Stimulated activated CD8-positive, alpha-beta memory T cell treated with anti-CD3 and anti-CD28 coated beads, Interleukin-7, amount 100 ng/mL, for 24 hours (primary cell): ENCODE measurements around the gene CCM2.

Experiments used
- DNase-seq: peaks from one replicate; pipeline ENCODE4 v3.0.0-alpha.2; 2020; ENCODE audit warnings: low read depth

The CCM2 gene

DNA sequence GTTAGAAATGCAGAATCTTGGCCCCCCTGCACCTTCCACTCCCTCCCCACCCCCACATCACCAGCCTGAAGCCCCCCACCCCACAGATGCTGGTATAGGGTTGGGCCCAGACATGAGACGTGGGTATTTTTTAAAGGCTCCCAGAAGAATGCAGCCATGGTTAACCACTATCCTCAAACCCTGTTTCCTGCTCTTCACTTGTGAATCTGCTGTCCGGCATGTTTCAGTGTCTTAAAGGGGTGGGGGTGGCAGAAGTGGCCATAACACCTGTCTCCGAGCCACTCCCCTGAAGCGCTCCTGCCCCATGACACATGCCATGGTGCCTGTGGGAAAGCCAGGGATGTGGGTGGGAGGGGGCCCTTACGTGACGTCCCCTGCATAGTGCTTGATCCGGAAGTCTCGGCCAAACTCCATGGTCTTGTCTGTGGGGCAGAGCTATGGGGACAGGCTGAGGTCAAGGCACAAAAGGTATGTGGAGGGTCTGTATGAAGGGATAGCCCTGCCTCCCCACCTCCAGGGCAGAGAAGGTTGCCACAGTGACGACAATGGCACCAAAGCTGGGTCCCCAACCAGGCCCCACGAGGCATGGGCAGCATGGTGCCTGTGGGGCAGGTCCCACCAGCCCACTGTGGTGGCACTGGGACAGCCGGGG, 30.8 kb upstream of the CCM2 start:
- no peak for DNase-seq

DNA sequence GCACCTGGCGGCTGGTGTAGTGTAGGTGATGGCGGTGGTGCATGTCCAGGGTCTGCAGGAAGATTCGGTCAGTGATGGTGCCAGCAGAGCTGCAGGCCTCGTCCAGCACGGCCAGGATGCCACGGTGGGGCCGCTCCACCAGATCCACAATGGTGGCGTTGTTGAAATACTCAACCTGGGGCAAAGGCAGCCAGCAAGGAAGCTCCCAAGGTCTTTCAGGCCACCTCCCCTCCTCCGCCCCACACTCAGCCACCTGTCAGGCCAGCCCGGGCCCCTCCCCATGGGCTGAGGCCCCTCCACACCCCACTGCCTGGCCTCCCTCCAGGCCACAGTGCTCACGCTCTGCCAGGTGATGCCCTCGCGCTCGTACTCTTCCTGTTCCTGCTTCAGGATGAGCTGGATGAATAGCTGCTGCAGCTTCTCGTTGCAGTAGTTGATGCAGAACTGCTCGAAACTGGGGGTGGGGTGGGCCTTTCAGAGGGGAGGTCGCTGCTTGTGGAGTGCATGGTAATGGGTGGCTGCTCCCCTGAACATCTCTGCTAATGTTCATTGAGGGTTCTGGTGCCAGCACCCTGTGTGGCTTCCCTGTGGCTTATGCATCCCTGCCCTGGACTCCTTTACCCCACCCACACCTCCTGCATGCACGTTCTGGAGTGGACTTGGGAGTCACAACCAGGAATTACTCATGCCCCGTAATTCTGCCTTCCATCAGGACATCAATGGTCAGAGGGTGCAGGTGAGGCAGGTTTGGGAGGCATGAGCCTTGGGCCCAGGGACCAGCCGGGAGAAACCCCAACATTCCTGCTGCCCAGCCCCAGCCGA, 30.1 kb upstream of the CCM2 start:
- no peak for DNase-seq

DNA sequence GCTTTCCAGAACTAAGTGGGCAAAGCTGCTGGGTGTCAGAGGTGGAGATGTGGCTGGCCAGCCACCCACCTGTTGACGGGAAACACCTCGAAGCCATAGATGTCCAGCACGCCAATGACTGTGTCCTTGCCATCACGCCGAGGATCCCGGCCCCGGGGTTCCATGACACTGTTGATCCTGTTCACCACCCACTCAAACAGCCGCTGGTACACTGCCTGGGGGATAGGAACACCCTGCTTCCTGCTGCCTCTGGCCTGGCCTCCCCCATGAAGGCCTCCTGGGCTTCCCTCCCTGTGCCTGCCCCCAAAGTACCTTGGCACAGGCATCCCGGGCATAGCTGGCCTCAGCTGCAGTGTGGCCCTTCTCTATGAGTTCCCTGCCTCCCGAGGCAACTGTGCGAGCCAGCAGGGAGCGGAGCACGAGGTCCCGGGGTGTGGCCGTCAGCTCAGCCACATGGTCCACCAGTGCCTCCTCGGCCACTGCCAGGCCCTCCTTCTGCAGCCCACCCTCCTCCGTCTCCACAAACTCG, 29.4 kb upstream of the CCM2 start:
- no peak for DNase-seq

DNA sequence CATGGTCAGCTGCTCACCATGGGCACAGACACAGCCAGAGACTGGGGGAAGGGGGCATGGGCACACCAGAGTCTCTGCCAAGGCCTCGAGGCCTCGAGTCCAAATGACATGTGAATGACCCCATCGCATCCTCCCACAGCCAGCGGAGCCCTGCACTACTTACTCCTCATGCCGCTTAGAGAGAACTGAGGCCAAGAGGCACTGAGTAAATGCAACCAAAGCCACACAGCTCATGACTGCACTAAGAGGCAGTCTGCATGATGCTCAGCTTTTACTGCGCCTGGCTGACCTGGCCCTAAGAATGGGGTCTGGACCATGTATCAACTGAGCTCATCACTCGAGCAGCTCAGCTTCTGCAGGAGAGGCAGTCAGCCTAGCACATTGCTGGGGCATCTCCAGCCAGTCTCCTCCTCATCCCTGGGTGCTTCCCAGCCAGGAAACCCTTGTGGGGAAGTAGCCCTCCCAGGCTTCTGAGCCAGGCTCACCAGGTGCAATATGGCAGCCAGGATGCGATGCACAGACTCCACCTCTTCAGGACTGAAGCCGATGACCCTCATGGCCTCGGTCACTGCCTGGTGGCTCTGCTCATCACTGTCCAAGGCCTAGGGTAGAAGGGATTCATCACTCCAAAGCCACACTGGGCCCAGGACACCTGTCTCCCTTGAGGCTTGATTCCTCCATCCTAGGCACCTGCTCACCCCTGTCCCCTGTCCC, 28.7 kb upstream of the CCM2 start:
- no peak for DNase-seq

DNA sequence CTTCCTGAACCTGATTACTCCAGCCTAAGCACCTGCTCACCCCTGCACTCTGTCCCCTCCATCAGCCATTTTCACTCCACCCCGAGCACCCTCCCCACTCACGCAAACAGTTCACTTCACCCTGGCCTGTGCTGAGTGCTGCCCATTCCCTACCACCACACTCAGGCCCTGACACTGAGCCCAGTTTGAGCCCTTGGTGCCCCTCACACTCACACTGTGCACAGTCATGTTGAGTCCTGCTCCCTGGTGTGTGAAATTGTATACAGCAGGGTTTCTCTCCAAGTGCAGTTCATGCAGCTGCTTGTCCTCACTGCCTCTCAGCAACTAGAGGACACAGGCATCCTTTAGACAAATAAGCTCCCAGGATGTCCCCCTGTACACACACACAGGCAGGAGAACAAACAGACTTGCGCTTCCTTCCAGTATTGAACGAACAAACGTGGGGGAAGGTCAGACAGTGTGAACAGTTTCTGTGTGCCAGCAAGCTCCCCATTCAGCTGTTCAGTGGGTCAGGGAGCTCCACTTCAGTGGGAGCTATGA, 28.0 kb upstream of the CCM2 start:
- no peak for DNase-seq

DNA sequence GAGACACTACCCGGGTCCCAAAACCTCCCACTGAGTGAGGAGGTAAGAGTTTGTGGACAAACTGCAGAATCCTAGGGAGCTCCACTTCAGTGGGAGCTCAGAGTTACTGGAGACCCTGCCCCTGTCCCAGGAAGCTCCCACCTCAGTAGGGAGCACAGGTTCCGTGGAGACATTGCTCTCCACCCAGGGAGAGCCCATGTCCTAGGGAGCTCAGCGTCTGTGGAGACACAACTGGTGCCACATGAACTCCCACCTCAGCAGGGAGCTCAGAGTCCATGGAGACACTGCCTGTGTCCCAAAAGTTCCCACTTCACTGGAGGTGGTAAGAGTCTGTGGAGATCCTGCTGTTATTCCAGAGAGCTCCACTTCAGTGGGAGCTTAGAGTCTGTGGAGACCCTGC, 27.4 kb upstream of the CCM2 start:
- DNase-seq, result no peak

DNA sequence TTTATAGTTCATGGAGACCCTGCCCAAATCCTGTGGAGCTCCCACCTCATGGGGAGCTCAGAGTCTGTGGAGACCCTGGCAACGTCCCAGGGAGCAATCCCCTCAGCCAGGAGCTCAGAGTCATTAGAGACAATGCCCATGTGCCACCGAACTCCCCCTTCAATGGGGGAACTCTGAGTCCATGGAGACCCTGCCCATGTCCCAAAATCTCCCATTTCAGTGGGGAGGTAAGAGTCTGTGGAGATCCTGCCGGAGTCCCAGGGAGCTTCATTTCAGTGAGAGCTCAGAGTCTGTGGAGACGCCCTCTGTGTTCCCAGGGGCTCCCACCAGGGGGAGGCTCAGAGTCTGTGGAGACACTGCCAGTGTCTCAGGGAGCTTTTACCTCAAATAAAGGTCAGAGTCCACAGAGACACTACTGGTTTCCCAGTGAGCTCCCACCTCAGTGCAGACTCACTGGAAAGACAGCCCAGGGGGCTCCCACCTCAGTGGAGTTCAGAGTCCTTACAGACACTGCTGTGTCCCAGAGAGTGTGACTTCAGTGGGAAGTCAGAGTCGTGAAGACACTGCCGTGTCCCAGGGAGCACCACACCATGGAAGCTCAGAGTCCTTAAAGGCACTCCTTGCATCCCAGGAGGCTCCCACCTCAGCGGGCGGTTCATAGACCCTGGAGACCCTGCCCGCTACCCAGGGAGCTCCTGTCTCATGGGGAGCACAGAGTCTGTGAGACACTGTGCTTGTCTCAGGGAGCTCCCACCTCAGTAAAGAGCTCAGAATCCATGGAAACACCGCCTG, 26.2 kb upstream of the CCM2 start:
- no peak for DNase-seq

DNA sequence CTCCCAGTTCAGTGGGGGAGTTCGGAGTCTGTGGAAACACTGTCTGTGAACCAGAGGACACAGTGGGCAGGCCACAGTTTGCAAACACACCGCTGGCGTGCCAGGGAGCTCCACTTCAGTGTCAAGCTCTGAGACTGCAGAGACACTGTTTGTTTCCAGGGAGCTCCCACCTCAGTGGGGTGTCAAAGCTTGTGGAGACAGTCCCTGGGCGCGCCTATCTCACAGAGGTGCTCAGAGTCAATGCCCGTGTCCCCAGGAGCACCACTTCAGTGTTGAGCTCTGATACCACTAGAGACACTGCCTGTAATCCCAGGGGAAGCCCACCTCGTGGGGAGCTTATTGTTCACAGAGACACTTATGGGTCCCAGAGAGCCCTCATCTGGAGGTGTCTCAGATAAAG, 25.5 kb upstream of the CCM2 start:
- no peak for DNase-seq

DNA sequence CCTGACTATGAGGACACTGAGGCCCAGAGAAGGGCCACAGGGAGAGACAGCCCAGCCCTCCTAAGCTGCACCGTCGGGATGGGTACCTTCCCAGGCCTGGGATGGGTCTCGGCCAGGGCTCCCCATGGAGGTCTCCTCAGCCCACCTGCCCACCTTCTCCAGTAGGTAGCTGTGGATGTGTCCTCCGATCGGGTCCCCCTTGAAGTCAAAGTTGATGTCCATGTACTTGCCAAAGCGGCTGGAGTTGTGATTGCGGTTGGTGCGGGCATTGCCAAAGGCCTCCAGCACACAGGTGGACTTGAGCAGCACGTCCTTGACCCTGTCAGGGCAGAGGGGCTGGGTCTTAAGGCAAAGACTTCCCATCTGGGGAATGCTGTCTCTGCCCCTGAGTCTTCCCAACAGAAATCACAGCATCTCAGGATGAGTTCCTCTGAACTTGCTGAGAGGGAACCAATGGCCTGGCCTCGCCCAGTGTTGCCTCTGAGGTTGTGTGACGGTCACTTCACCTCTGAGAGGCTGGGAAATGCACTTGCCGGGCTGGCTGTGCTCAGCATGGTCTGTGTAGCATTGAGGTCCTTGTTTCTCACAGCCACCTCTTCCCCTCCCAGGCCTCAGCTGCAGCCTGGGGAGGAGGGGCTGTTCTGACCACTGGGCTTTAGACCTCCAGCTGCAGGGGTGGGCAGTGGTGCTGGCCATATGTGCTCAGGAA, 24.5 kb upstream of the CCM2 start:
- DNase-seq, result no peak

DNA sequence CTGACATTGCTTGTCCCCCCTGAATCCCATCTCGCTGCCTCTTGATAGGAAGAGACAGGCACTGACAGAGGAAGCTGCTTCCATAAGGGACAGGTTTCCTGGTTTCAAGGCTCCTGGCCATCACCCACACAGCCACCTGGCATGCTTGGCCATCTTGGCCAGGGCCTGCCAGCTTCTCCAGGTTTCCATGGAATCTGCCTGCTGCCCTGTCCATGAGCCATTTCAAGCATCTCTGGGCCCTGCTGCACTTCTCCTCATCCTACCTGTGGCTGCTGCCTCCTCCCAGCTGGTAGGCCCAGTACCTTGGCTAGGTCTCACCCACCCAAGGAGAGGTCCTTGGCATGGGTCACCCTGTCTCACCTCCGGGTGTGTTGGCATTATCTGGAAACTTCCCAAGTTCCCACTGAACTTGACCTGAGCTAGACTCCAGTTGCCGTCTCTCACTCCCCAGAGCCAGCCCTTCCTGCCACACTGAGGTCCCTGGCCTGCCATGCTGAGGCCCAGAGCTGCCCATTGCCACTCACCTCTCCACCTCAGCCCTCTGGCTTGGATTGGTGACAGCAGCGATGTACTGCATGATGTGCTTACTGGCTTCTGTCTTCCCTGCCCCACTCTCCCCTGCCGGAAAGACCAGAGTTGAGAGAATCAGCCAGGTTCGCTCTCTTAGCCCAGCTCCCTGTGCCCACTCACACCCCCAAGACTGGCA, 23.8 kb upstream of the CCM2 start:
- DNase-seq, result no peak

DNA sequence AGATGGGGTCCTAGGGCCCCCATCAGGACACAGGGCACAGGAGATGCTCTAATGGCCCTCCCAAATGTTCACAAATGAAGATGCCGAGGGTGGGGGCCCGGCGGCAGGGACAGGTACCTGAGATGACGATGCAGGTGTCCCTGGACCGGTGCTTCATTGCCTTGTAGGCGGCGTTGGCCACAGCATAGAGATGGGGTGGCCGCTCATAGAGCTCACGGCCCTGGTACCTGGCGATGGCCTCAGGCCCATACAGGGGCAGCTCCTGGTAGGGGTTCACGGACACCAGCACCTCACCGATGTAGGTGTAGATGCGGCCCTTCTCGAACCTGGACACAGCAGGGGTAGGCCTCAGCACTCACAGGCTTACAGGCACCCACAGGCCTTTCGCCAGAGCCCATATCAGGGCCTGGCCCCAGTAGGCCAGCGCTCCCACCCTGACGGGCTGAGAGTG, 23.2 kb upstream of the CCM2 start:
- DNase-seq, result no peak

DNA sequence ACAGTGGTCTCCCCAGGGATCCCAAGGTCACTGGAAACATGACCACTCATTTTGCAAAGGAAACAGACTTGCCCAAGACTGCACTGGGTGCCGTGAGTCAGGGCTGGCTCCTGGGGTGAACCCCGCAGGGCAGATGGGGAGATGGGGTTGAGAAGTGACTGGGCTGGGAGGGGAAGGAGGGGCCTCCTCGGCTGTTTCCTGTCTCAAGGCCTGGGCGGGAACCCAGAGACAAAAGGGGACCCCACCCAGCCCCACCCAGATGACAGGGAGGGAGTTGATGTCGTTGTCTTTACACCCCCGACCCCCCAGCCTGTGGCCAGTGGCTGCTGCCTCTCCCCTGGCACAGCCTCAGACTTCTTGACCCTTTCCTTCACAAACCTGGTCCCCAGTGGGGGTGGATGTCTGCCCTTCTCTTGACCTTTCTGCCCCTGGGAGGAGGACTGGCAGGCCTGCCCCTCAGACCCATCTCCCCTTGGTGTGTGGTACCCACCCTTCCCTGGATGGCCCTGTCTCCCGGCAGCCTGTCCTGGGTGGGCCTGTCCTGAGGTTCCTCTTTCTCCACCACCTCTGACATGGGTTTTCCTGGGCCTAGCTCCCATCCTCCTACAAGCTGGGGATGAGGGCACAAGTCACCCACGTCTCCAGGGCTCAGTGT, 22.6 kb upstream of the CCM2 start:
- peak; percentile 62 for DNase-seq

DNA sequence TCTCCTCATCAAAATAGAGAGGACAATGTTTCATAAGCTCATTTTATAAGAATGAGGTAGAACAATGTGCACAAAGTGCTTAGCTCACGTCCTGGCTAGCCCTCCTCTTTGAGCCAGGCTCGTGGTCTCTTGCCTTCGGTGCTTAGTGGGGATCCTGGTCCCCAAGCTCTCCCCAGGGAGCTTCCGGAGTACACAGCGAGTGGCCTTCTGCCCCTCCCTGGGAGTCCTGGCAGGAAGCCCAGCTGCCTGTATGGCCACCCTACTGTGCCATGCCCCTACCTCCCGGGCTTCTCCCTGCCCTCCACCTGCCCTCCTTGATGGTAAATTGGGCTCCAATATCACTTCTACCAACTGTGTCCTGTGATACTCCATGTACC, 22.1 kb upstream of the CCM2 start:
- DNase-seq, result no peak

DNA sequence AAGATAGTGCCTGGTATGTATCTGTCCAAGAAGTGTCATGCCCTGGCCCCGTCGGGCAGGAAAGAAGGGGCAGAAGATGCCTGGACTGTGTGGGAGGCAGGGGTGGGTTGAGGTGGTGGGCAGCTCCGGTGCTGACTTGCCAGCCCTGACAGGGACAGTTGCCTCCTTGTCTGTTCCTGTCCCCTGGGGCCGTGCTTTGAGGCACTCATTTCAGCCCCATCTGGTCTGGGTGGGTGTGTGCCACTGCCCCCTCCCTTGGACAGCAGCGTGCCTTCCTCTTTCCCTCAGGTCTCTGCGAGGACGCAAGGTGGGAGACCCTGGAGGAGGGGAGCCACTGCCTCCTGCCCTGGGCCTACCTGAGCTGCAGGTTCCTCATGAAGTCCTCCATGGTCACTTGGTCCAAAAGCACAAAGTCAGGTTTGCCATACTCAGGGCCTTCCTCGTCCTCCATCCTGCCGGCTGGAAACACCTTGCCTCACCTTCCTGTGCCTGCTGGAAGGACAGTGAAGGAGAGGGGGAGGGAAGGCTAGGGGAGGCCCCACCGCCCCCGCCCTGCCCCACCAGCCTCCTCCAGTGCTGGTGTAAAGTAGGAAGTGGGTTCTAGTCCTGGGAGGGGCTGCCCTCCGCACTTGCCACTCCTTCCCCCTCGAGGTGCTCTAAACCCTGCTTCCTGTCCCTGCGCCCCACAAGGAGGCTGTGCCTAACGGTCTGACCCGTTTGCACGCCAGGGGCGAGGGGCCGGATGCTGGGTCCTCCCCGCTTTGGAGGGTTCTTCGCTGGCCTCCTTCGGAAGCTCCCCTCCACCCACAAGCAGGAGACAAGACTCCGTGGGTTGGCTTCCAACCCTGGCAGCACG, 21.3 kb upstream of the CCM2 start, which contains the start of gene MYO1G:
Gene MYO1G (minus strand): TSS at position 505 of the 856 bp plus-strand sequence. CDS start 54 bp downstream, at position 451.
- peak; percentile 73 for DNase-seq

DNA sequence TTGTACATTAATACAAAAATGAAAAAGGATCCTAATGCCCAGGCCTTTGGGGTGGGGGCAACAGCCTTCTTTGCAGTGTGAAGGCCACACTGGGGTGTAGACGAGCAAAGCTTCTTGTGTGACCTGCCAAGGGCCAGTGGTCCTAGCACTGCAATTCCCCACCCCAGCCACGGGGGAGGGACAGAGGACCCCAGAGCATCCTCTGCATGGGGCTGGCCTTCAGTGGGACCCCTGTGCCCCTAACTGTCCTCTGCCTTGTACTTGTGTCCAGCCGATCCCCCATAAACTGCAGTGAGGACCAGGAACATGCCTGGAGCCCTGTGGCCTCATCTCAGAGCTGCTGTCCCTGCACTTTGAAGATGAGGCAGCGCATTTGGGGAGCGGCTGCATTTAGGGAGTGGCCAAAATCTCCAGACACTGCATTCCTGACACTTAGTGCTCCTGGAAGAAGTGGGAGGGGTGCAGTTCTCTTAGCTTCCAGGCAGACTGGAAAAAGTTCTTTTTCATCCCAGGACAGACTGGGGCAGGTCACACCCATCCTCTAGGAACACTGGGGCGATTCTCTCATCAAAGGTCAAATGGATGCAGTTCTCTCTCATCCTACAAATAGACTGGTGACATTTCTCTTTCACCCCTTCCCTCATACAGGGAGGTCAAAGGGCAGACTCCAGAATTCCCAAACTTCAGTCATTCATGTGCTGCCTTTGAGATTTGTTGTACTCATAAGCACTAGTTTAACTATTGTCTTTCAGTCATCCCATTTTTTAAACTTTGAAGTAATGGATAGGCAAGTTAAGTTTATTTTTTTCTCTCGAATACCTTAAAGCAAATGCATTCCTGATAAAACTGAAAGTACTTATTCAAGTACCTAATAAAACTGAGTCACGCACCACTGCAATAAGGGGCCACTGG, 20.3 kb upstream of the CCM2 start:
- no peak for DNase-seq

DNA sequence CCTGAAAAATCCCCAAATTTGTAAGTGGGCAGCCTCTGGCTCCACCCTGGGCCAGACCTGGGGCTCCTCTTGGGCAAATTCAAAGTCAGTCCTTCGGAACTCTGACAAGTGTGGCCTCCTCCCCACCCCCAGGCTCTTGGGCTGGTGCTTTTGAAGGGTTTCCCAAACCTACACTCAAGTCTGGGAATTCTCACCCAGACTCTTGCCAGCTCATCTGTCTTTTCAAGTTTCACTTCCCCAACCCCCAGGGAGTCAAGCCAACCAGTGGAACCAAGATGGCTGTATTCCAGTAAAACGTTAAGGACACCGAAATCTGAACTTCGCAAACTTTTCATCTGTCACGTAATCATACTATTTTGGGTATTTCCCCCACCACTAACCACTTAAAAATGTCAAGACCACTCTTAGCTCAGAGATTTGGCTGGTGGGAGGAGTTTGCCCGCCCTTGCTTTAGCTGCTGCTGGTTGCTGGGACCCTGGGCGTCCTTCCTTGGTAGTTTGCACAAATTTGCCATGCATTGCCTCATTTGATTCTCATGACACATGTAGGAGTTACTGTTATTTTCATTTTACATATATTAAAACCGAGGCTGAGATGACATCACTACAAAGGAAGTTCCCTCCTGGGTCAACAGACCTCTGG, 19.5 kb upstream of the CCM2 start:
- peak; percentile 58 for DNase-seq

DNA sequence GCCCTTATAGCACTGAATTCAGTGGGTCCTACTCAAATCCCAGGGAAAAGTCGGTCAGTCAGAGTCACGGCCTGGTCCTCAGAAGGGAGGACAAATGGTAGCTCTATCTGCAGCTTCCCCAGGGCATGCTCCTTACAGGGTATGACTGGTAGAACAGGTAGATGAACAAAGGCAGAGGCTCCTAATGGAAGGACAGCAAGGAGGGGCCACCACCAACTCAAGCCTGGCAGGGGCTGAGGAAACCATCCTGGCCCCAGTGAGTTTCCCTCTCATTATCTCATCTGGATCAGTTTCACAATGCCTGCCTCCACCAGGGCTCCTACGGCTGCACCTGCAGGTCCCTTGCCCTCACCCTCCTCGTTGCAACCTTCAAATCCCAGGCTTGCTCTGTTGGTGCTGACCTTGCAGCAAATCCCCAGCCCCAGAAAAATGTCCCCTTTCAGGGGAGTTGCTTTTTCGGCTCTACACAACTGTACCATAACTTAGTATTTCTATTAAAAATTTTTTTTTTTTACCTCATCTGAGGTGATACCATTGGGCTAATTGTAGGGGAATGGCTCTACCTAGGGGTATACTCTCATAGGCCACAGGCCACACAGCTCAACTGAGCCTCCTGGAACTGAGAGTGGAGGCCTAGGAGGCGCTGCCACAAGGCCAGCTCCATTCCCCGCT, 18.8 kb upstream of the CCM2 start:
- DNase-seq, result no peak
